Esophagus squamous epithelium (tissue), 5 donors: ENCODE results near the gene CDH13. TPM values are rescaled to one million over a fixed set of nuclear protein-coding genes. Genes with fewer than 3 reads are reported as not detected.

ENCODE experiments used
- DNase-seq: peaks from one replicate; lab custom pipeline; 2025; lab: John Stamatoyannopoulos, UW
- H3K27ac ChIP-seq, 4 donors: fragments of 200-600 bp; sonication (generic); one replicate each; pipeline ENCODE4 v1.5.1; 2016 to 2019; ENCODE audit warnings: mild to moderate bottlenecking in 1 of 4
- H3K27me3 ChIP-seq, 4 donors: fragments of 200-600 bp; sonication (generic); 1 replicate in 3 of 4; 2 replicates in 1 of 4; pipeline versions ENCODE4 v1.5.1 to v1.6.0; 2017 to 2021; ENCODE audit warnings: antibody characterized with exemption in 1 of 4
- H3K36me3 ChIP-seq, 3 donors: fragments of 200-600 bp; sonication (generic); one replicate each; pipeline ENCODE4 v1.5.1; 2016 to 2019
- H3K4me1 ChIP-seq, 3 donors: fragments of 200-600 bp; sonication (generic); one replicate each; pipeline ENCODE4 v1.5.1; 2017 to 2019
- H3K4me3 ChIP-seq, 4 donors: fragments of 200-600 bp; sonication (generic); 1 replicate in 3 of 4; 2 replicates in 1 of 4; pipeline ENCODE4 v1.5.1; 2016 to 2019; ENCODE audit warnings: mild to moderate bottlenecking in 2 of 4, moderate library complexity in 1 of 4
- H3K9me3 ChIP-seq, 3 donors: fragments of 200-600 bp; sonication (generic); one replicate each; pipeline ENCODE4 v1.5.1; 2016 to 2019
- POLR2A ChIP-seq, 4 donors: fragments of 450-650 bp; IDR thresholded peaks; one replicate each; pipeline ENCODE4 v1.6.1; 2017; ENCODE audit warnings: antibody characterized with exemption in 4 of 4, mild to moderate bottlenecking in 4 of 4, moderate library complexity in 3 of 4
- WGBS, 2 donors: methylation state at CpG; one replicate each; pipeline ENCODE4 v1.1.5; 2018; 5-methylcytosine and 5-hydroxymethylcytosine counted together
- intact Hi-C: fragments of 100-400 bp; cut with DNase I; formaldehyde crosslinking; loops from one replicate; pipeline ENCODE4 v1.15.0; 2022
- total RNA-seq, 4 donors: library from RNA; depleted of rRNA; stranded (reverse); fragments of >200 nt; gene quantifications; one replicate each; pipeline ENCODE4 v1.1.0, GENCODE V29; 2016
- TF ChIP-seq, protein P1 (sequence below), 6 experiments: fragments of 450-650 bp in 4 of 6; fragments of 200-600 bp in 2 of 6; sonication (generic) in 2 of 6; IDR thresholded peaks; one replicate each; pipeline ENCODE4 v1.5.1; 2016 to 2019; ENCODE audit warnings: antibody characterized with exemption in 6 of 6, mild to moderate bottlenecking in 4 of 6, moderate library complexity in 4 of 6
- donor health status: DM: yes; HTN: yes; CAD: no.

The CDH13 gene
- total RNA-seq, 4 donors from 2014 or later = 6.9 to 31.9 (median 21.1) TPM

DNA sequence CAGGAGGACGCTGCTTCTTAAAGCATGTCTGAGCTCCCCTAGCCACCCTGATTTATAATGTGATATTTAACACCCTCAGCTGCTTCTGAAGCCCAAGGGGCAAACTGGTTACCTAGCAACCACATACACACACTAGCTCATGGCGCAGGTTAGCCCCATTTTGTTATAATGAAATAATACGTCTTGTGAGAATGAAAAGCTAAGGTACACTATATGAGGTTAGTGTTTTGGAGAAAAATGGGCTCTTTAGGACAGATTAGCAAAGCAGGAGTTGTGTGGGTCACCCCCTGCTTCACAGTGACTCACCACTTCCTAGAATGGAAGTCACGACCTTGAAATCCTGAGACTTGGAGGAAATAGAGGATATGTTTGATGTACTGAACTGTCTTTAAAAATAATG is 776.2 kb downstream of the CDH13 start:
- no peak overlapping the region for H3K4me3 ChIP-seq
- WGBS, 2 donors = 21 to 37% methylated on average over 4 of the region's 4 CpGs
- H3K4me1 ChIP-seq = peaks cover 0 to 16% (median 4%) of the 10 kb centered on the region in 3 donors
- H3K36me3 ChIP-seq = no peaks in the 10 kb centered on the region
- no peak for TF ChIP-seq POLR2A (IDR thresholded peaks at IDR 0.05)
- TF ChIP-seq, protein P1, sequence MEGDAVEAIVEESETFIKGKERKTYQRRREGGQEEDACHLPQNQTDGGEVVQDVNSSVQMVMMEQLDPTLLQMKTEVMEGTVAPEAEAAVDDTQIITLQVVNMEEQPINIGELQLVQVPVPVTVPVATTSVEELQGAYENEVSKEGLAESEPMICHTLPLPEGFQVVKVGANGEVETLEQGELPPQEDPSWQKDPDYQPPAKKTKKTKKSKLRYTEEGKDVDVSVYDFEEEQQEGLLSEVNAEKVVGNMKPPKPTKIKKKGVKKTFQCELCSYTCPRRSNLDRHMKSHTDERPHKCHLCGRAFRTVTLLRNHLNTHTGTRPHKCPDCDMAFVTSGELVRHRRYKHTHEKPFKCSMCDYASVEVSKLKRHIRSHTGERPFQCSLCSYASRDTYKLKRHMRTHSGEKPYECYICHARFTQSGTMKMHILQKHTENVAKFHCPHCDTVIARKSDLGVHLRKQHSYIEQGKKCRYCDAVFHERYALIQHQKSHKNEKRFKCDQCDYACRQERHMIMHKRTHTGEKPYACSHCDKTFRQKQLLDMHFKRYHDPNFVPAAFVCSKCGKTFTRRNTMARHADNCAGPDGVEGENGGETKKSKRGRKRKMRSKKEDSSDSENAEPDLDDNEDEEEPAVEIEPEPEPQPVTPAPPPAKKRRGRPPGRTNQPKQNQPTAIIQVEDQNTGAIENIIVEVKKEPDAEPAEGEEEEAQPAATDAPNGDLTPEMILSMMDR (IDR thresholded peaks at IDR 0.05) = no peak
- H3K27ac ChIP-seq = no peak overlapping the region
- DNase-seq = no peak
- intact Hi-C loops = no loop called here
- no peaks in the 10 kb centered on the region for H3K9me3 ChIP-seq
- no peaks in the 10 kb centered on the region for H3K27me3 ChIP-seq

GRCh38 chr16:83403761-83404160 is 777.0 kb downstream of the CDH13 start:
- Histone ChIP-seq H3K4me1 (peaks cover 0 to 16% (median 4%) of the 10 kb centered on the region in 3 donors), H3K27me3 (no peaks in the 10 kb centered on the region), H3K9me3 (no peaks in the 10 kb centered on the region), H3K36me3 (no peaks in the 10 kb centered on the region), H3K4me3 (no peak overlapping the region), H3K27ac (peak overlapping the region in 1 of 4 donors; percentile 12)
- TF ChIP-seq, protein P1 (IDR thresholded peaks at IDR 0.05) = no peak
- no peak for TF ChIP-seq POLR2A (IDR thresholded peaks at IDR 0.05)
- 42 to 54% methylated on average over 2 of the region's 2 CpGs for WGBS, 2 donors
- intact Hi-C loops = no loop called here
- no peak for DNase-seq

GRCh38 chr16:83404261-83404660 is 777.5 kb downstream of the CDH13 start:
- Histone ChIP-seq H3K9me3 (no peaks in the 10 kb centered on the region), H3K27ac (no peak overlapping the region), H3K4me3 (no peak overlapping the region), H3K4me1 (peaks cover 0 to 16% (median 4%) of the 10 kb centered on the region in 3 donors), H3K36me3 (no peaks in the 10 kb centered on the region), H3K27me3 (no peaks in the 10 kb centered on the region)
- intact Hi-C loops = no loop called here
- 30 to 33% methylated on average over 3 of the region's 3 CpGs for WGBS, 2 donors
- DNase-seq = no peak
- no peak for TF ChIP-seq POLR2A (IDR thresholded peaks at IDR 0.05)
- TF ChIP-seq, protein P1 (IDR thresholded peaks at IDR 0.05) = no peak

GRCh38 chr16:83407928-83408327 is 781.2 kb downstream of the CDH13 start:
- no peak for TF ChIP-seq POLR2A (IDR thresholded peaks at IDR 0.05)
- TF ChIP-seq, protein P1 (IDR thresholded peaks at IDR 0.05) = no peak
- DNase-seq = no peak
- 84 to 87% methylated on average over 3 to 5 of the region's 5 CpGs for WGBS, 2 donors
- peaks cover 0 to 9% (median 4%) of the 10 kb centered on the region in 3 donors for H3K4me1 ChIP-seq
- no peaks in the 10 kb centered on the region for H3K36me3 ChIP-seq
- H3K27me3 ChIP-seq = no peaks in the 10 kb centered on the region
- H3K4me3 ChIP-seq = no peak overlapping the region
- H3K27ac ChIP-seq = no peak overlapping the region
- intact Hi-C loops = no loop called here
- no peaks in the 10 kb centered on the region for H3K9me3 ChIP-seq

GRCh38 chr16:83409347-83409746 is 782.6 kb downstream of the CDH13 start:
- no peak for DNase-seq
- H3K4me1 ChIP-seq = no peaks in the 10 kb centered on the region
- 47 to 79% methylated on average over 3 of the region's 3 CpGs for WGBS, 2 donors
- H3K36me3 ChIP-seq = no peaks in the 10 kb centered on the region
- H3K27ac ChIP-seq = no peak overlapping the region
- H3K4me3 ChIP-seq = no peak overlapping the region
- intact Hi-C loops = no loop called here
- TF ChIP-seq, protein P1 (IDR thresholded peaks at IDR 0.05) = no peak
- TF ChIP-seq POLR2A (IDR thresholded peaks at IDR 0.05) = no peak
- no peaks in the 10 kb centered on the region for H3K27me3 ChIP-seq
- H3K9me3 ChIP-seq = no peaks in the 10 kb centered on the region
